ENCODE measurements around the gene ICA1. TPM values are rescaled to one million over a fixed set of nuclear protein-coding genes. Genes with fewer than 3 reads are reported as not detected.

Gene ICA1
- polyA plus RNA-seq, 1 donor (not counting 4 experiments of a cell fraction or from before 2014, with no cell fraction given), result 1.9 TPM

GRCh38 chr7:8149222-8149621, 112.7 kb downstream of the ICA1 start:
- no peak overlapping the region for H3K9ac ChIP-seq (ENCODE audit: control insufficient read depth, extremely low read depth, insufficient read depth, low read length)
- no peaks in the 10 kb centered on the region for H3K27me3 ChIP-seq (ENCODE audit: control insufficient read depth, extremely low read depth, insufficient read depth, low read length)
- no peak overlapping the region for H3K4me3 ChIP-seq (ENCODE audit: control insufficient read depth in 2 of 3, extremely low read depth in 1 of 3, insufficient read depth in 2 of 3, low read depth in 1 of 3, low read length in 3 of 3)
- no peaks in the 10 kb centered on the region for H4K20me1 ChIP-seq (ENCODE audit: control insufficient read depth, extremely low read depth, insufficient read depth, low read length)
- no peak overlapping the region for H2AFZ ChIP-seq (ENCODE audit: control insufficient read depth, low read length)
- H3K79me2 ChIP-seq (ENCODE audit: control insufficient read depth, insufficient read depth, low read length), result no peaks in the 10 kb centered on the region
- H3K9me1 ChIP-seq (ENCODE audit: control insufficient read depth, extremely low read depth, insufficient read depth, low read length), result no peaks in the 10 kb centered on the region
- TF ChIP-seq CTCF (optimal IDR thresholded peaks at IDR 0.05 in 1 of 3, IDR thresholded peaks at IDR 0.05 in 1 of 3, conservative IDR thresholded peaks at IDR 0.05 in 1 of 3; ENCODE audit: extremely low read depth in 1 of 3, insufficient read depth in 2 of 3, low read length in 3 of 3) (no peak), EZH2 (IDR thresholded peaks at IDR 0.05; ENCODE audit: low read length) (no peak)
- no peaks in the 10 kb centered on the region for H3K9me3 ChIP-seq (ENCODE audit: control insufficient read depth, low read depth, low read length)
- dilution Hi-C loops (cut with MboI; ENCODE audit: extremely low pct_ligation_motif_present, low sequenced_read_pairs), result no loop called here
- no peak overlapping the region for H3K27ac ChIP-seq (ENCODE audit: control insufficient read depth, insufficient read depth, low read length)
- FAIRE-seq, result no peak
- DNase-seq (ENCODE audit: low read depth, low spot score), result no peak
- H3K4me2 ChIP-seq (ENCODE audit: control insufficient read depth, extremely low read depth, insufficient read depth, low read depth, low read length), result no peak overlapping the region
- no peaks in the 10 kb centered on the region for H3K36me3 ChIP-seq (ENCODE audit: control insufficient read depth in 2 of 2, extremely low read depth in 1 of 2, insufficient read depth in 2 of 2, low read length in 2 of 2)
- H3K4me1 ChIP-seq (ENCODE audit: control insufficient read depth, extremely low read depth, insufficient read depth, low read length), result no peaks in the 10 kb centered on the region

GRCh38 chr7:8147760-8148463, 114.1 kb downstream of the ICA1 start:
- dilution Hi-C loops (cut with MboI; ENCODE audit: extremely low pct_ligation_motif_present, low sequenced_read_pairs), result no loop called here
- H3K9me3 ChIP-seq (ENCODE audit: control insufficient read depth, low read depth, low read length), result no peaks in the 10 kb centered on the region
- DNase-seq (ENCODE audit: low read depth, low spot score), result no peak
- no peaks in the 10 kb centered on the region for H3K36me3 ChIP-seq (ENCODE audit: control insufficient read depth in 2 of 2, extremely low read depth in 1 of 2, insufficient read depth in 2 of 2, low read length in 2 of 2)
- H2AFZ ChIP-seq (ENCODE audit: control insufficient read depth, low read length), result no peak overlapping the region
- FAIRE-seq, result no peak
- no peak overlapping the region for H3K9ac ChIP-seq (ENCODE audit: control insufficient read depth, extremely low read depth, insufficient read depth, low read length)
- no peak for TF ChIP-seq EZH2 (IDR thresholded peaks at IDR 0.05; ENCODE audit: low read length)
- H3K79me2 ChIP-seq (ENCODE audit: control insufficient read depth, insufficient read depth, low read length), result no peaks in the 10 kb centered on the region
- no peaks in the 10 kb centered on the region for H3K9me1 ChIP-seq (ENCODE audit: control insufficient read depth, extremely low read depth, insufficient read depth, low read length)
- H3K27ac ChIP-seq (ENCODE audit: control insufficient read depth, insufficient read depth, low read length), result no peak overlapping the region
- H4K20me1 ChIP-seq (ENCODE audit: control insufficient read depth, extremely low read depth, insufficient read depth, low read length), result no peaks in the 10 kb centered on the region
- H3K4me1 ChIP-seq (ENCODE audit: control insufficient read depth, extremely low read depth, insufficient read depth, low read length), result no peaks in the 10 kb centered on the region
- no peak overlapping the region for H3K4me3 ChIP-seq (ENCODE audit: control insufficient read depth in 2 of 3, extremely low read depth in 1 of 3, insufficient read depth in 2 of 3, low read depth in 1 of 3, low read length in 3 of 3)
- H3K4me2 ChIP-seq (ENCODE audit: control insufficient read depth, extremely low read depth, insufficient read depth, low read depth, low read length), result no peak overlapping the region
- no peaks in the 10 kb centered on the region for H3K27me3 ChIP-seq (ENCODE audit: control insufficient read depth, extremely low read depth, insufficient read depth, low read length)

Measured in keratinocyte (primary cell).